SK-N-SH treated with all-trans-retinoic acid at 6 μM for 48 hours (cell line): ENCODE measurements around the gene TUT1.

Experiments
- ARNTL ChIP-seq: fragments of 450-650 bp; formaldehyde crosslinking; IDR thresholded peaks from 2 replicates; pipeline ENCODE4 v1.5.0; 2020; ENCODE audit warnings: low read depth, mild to moderate bottlenecking, moderate library complexity, borderline replicate concordance
- OSR1 ChIP-seq: fragments of 250-450 bp; sonication (Bioruptor Pico); IDR thresholded peaks from 2 replicates; pipeline ENCODE4 v1.8.0; 2022; ENCODE audit warnings: moderate library complexity, mild to moderate bottlenecking, inconsistent platforms
- SNAI2 ChIP-seq: fragments of 250-450 bp; sonication (Bioruptor Pico); IDR thresholded peaks from 2 replicates; pipeline ENCODE4 v1.5.0; 2020; ENCODE audit warnings: mild to moderate bottlenecking, moderate library complexity
- TCF4 ChIP-seq: fragments of 250-450 bp; sonication (Bioruptor Pico); IDR thresholded peaks from 2 replicates; pipeline ENCODE4 v1.8.0; 2021; ENCODE audit warnings: mild to moderate bottlenecking, moderate library complexity, borderline replicate concordance
- ZFP3 ChIP-seq: fragments of 250-450 bp; sonication (Bioruptor Pico); IDR thresholded peaks from 2 replicates; pipeline ENCODE4 v1.5.0; 2020; ENCODE audit warnings: mild to moderate bottlenecking, moderate library complexity
- ZNF565 ChIP-seq: fragments of 450-650 bp; formaldehyde crosslinking; conservative IDR thresholded peaks from 2 replicates; pipeline ENCODE4 v1.5.0; 2020; ENCODE audit warnings: low read depth, mild to moderate bottlenecking, moderate library complexity
- TF ChIP-seq, protein P1 (sequence below): fragments of 250-450 bp; sonication (Bioruptor Pico); IDR thresholded peaks from 2 replicates; pipeline ENCODE4 v1.5.1; 2020; ENCODE audit warnings: low read depth, mild to moderate bottlenecking, moderate library complexity

DNA sequence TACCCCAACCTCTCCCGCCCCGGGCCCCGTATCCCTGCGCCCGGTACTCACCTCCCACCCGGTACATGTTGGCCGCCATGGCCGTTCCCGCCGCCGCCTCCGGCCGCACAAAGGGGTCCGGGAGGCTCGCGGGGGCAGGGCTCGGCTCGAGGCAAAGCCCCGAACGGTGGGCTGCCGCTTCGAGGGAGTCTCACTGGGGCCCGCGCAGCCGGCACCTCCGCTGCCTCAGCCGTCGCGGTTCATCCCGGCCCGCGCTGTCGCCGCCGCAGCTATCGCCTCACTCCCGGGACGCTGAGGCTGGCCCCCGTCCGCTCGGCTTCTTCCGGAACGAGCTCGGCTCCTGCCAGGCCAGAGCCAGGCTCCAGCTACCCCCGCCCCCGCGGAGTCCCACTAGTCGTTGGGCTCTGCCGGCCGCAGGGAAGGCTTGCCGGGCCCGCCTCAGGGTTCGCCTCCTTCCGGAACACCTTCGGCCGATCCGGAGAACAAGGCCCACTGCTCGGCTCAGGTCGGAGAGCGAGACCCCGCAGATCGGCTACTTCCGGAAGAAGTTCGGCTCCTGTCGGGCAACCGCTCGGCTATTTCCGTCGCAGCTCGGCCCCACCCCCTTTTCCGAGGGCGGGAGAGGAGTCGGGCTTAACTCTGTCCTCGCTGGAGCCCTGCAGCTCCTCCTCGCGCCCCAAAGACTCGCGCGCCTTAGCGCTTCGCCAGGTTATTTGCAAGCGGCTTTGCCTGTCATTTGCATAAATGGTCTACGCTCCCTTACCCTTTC lies 10.2 kb upstream of the TUT1 start, which contains the start of gene MTA2:
- TF ChIP-seq ZFP3 (no peak), TCF4 (no peak), SNAI2 (CRISPR knock-in tag) (no peak), OSR1 (CRISPR knock-in tag) (no peak), ZNF565 (CRISPR knock-in tag) (no peak), ARNTL (CRISPR knock-in tag) (no peak)
- TF ChIP-seq, protein P1, sequence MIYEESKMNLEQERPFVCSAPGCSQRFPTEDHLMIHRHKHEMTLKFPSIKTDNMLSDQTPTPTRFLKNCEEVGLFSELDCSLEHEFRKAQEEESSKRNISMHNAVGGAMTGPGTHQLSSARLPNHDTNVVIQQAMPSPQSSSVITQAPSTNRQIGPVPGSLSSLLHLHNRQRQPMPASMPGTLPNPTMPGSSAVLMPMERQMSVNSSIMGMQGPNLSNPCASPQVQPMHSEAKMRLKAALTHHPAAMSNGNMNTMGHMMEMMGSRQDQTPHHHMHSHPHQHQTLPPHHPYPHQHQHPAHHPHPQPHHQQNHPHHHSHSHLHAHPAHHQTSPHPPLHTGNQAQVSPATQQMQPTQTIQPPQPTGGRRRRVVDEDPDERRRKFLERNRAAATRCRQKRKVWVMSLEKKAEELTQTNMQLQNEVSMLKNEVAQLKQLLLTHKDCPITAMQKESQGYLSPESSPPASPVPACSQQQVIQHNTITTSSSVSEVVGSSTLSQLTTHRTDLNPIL (CRISPR knock-in tag), result no peak
